ENCODE measurements around the gene FBXO21. TPM values are rescaled to one million over a fixed set of nuclear protein-coding genes. Genes with fewer than 3 reads are reported as not detected.

Gene FBXO21
- total RNA-seq, 1 donor from 2014 or later, result 62.7 TPM

GRCh38 chr12:117216686-117217085 lies 26.4 kb upstream of the FBXO21 start:
- H3K36me3 Mint-ChIP-seq (ENCODE audit: insufficient read depth), result no peaks in the 10 kb centered on the region
- peaks cover 55% of the 10 kb centered on the region for H3K27me3 Mint-ChIP-seq
- no peaks in the 10 kb centered on the region for H3K4me1 Mint-ChIP-seq (ENCODE audit: low read depth)
- H3K27ac Mint-ChIP-seq, result no peak overlapping the region
- H3K4me3 Mint-ChIP-seq (ENCODE audit: low read depth), result no peak overlapping the region
- no peak for DNase-seq (ENCODE audit: low spot score, unreplicated experiment)
- no peaks in the 10 kb centered on the region for H3K9me3 Mint-ChIP-seq (ENCODE audit: low read depth)
- TF ChIP-seq CTCF (IDR thresholded peaks at IDR 0.05; ENCODE audit: unreplicated experiment), result no peak

- no peaks in the 10 kb centered on the region for H3K9me3 Mint-ChIP-seq (ENCODE audit: low read depth)
- peaks cover 54% of the 10 kb centered on the region for H3K27me3 Mint-ChIP-seq
- H3K4me3 Mint-ChIP-seq (ENCODE audit: low read depth), result no peak overlapping the region
- DNase-seq (ENCODE audit: low spot score, unreplicated experiment), result no peak
- no peaks in the 10 kb centered on the region for H3K36me3 Mint-ChIP-seq (ENCODE audit: insufficient read depth)
- H3K4me1 Mint-ChIP-seq (ENCODE audit: low read depth), result no peaks in the 10 kb centered on the region
- no peak overlapping the region for H3K27ac Mint-ChIP-seq
- no peak for TF ChIP-seq CTCF (IDR thresholded peaks at IDR 0.05; ENCODE audit: unreplicated experiment)
These were observed 24.5 kb upstream of the FBXO21 start for GRCh38 chr12:117214797-117215196.

- Mint-ChIP-seq H3K4me1 (ENCODE audit: low read depth) (no peaks in the 10 kb centered on the region), H3K9me3 (ENCODE audit: low read depth) (no peaks in the 10 kb centered on the region), H3K36me3 (ENCODE audit: insufficient read depth) (no peaks in the 10 kb centered on the region), H3K4me3 (ENCODE audit: low read depth) (no peak overlapping the region), H3K27ac (no peak overlapping the region), H3K27me3 (peaks cover 47% of the 10 kb centered on the region)
- no peak for DNase-seq (ENCODE audit: low spot score, unreplicated experiment)
- no peak for TF ChIP-seq CTCF (IDR thresholded peaks at IDR 0.05; ENCODE audit: unreplicated experiment)
These were observed 23.1 kb upstream of the FBXO21 start for GRCh38 chr12:117213295-117213808.

GRCh38 chr12:117212563-117213190 lies 22.4 kb upstream of the FBXO21 start:
- H3K9me3 Mint-ChIP-seq (ENCODE audit: low read depth), result no peaks in the 10 kb centered on the region
- DNase-seq (ENCODE audit: low spot score, unreplicated experiment), result peak; percentile 66
- peak; percentile 90 for TF ChIP-seq CTCF (IDR thresholded peaks at IDR 0.05; ENCODE audit: unreplicated experiment)
- no peaks in the 10 kb centered on the region for H3K4me1 Mint-ChIP-seq (ENCODE audit: low read depth)
- H3K27ac Mint-ChIP-seq, result no peak overlapping the region
- no peak overlapping the region for H3K4me3 Mint-ChIP-seq (ENCODE audit: low read depth)
- H3K36me3 Mint-ChIP-seq (ENCODE audit: insufficient read depth), result no peaks in the 10 kb centered on the region
- H3K27me3 Mint-ChIP-seq, result peaks cover 47% of the 10 kb centered on the region

GRCh38 chr12:117210266-117210918 lies 20.1 kb upstream of the FBXO21 start:
- Mint-ChIP-seq H3K36me3 (ENCODE audit: insufficient read depth) (no peaks in the 10 kb centered on the region), H3K27ac (no peak overlapping the region), H3K9me3 (ENCODE audit: low read depth) (no peaks in the 10 kb centered on the region), H3K4me1 (ENCODE audit: low read depth) (no peaks in the 10 kb centered on the region), H3K27me3 (peaks cover 40% of the 10 kb centered on the region), H3K4me3 (ENCODE audit: low read depth) (no peak overlapping the region)
- DNase-seq (ENCODE audit: low spot score, unreplicated experiment), result no peak
- no peak for TF ChIP-seq CTCF (IDR thresholded peaks at IDR 0.05; ENCODE audit: unreplicated experiment)

Measured in progenitor cell of endocrine pancreas (in vitro differentiated cells).